NCI-H2196 treated with DMSO at 0.1 percent for 48 hours (cell line): ENCODE measurements around the gene NUDC.

Experiments
- DNase-seq: peaks from one replicate; lab custom pipeline; 2025; ENCODE audit not compliant: unreplicated experiment; lab: John Stamatoyannopoulos, UW

Gene NUDC

DNA sequence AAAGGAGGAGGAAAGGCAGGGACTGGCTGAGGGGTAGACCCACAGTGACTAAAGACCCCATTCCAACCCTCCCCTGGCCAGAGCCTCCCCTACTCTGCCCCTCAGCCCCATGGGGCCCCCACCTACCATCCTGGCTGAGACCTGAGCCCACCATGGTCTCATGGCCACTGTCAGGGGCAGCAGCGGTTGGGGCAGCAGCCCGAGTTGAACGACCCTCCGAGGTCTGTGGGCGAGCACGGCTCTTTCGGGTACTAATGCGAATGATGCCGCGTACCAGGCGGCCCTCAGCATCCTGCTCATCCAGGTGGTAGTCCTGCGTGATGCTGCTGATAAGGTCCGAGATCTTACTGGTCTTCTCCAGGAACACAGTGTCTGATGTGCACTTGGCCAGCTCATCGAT lies 29.7 kb downstream of the NUDC start:
- DNase-seq = no peak

DNA sequence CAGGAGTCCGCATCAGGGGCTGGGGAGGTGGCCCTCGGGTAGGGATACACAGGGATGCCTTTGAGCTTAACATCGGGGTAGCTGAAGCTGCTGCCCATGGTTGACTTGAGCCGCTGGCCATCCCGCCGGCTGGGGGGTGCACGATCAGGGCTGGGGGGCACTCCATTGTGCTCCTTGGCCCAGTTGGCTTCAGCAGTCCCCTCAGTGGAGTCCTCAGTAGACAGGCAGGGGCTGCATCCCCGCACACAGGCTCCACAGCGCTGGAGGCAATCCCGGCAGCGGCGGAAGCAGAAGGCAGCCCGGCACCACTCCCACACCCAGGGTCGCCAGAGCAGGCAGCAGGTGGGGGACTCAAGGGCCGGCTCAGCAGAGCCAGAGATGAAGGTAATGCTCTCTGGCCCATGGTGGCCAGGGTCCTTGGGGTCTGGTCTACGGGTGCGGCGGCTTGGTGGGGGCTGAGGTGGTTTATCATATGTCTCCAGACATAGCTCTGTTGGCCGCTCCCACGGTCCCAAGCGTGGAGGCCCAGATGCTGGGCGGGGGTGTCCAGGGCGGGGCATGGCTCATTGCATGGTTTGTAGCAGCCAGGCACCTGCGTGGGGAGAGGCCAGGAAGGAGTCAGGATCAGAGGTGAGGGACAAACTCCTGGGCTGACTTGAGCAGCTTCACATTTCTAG lies 30.4 kb downstream of the NUDC start:
- DNase-seq = no peak

- DNase-seq = no peak
Measured at GRCh38 chr1:26953374-26953773, 31.8 kb downstream of the NUDC start.

- DNase-seq = no peak
Measured at GRCh38 chr1:26956321-26956720, 34.8 kb downstream of the NUDC start.

- no peak for DNase-seq
Measured at GRCh38 chr1:26957306-26957705, 35.8 kb downstream of the NUDC start.

DNA sequence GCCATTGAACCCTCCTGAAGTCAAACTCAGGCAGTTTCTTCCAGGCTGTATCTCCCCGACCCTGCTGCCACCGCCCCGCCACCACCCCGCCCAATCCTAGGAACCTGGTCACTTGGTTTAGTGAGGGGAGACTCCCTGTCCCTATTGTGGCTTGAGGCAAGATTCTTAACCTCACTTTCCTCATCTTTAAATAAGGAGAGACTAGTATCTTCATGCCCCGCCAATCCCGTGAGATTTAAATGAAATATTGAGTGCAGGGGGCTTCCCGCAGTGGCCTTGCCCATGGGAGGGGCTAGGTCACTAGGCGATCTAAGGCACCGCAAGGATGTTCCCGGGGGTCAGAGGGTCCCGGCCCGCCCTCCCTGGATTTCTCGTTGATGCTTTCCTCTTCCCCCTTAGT lies 37.7 kb downstream of the NUDC start:
- DNase-seq = no peak

DNA sequence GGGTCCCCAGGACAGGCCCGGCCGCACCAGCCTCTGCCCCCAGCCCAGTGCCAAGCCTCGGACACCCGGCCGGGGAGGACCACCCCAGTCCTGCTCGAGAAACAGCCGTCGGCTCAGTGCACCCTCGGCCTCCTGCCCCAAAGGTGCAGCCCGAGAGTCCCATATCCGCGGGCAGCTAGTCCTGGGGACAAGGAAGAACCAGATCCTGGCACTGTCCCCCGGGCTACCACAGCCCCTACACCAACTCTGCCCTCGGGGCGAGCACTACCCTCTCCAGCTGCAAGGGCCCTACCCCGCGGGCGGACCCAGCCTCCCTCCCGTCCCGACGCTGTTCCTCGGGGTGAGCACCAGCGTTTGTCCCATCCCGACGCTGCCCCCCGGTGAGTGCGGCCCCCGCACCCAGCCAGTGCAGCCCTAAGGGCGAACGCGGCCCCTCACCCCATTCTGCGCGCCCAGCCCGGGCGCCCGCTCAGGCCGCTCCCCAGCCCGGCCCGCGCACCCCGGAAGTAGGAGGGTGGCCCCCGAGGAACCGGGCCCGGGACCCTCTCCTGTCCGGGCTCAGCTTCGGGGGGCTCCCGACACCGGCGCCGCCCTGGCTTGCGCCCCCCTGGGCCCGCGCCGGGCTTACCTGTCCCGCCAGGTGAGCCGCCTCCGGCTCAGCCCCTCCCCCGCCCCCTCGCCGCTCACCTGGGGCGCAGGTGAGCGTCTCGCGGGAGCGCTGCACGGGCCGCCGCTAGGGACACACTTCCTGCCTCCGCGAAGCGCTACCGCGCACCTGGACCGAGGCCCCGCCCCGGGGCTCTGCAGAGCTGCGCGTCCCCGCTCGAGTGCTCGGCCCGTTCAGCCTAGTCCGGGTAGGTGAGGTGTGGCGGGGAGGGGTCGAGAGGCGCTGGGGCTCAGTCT lies 38.4 kb downstream of the NUDC start, which contains the start of gene KDF1:
Gene KDF1, minus strand, starts transcription at position 747 of the 903 bp plus-strand sequence. CDS start 8,088 bp downstream, outside the sequence.
- peak; percentile 66 for DNase-seq

DNA sequence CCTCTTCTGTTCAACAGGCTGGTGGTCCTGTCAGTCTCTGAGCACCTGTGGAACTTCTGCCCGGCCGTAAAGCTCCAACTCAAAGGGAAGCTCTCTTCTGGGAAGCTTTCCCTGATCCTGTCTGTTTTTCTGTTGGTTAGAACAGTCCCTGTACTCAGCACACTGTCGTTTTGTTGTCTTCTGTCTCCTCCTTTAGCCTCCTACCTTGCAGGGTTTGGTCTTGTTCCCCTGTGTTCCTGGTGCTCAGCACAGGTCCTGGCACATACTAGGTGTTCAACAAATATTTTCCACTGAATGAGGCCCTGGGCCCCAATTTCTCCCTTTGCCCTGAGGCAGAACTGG lies 39.1 kb downstream of the NUDC start:
- DNase-seq = no peak

- no peak for DNase-seq
Measured at GRCh38 chr1:26961826-26962225, 40.3 kb downstream of the NUDC start.

- DNase-seq = no peak
Measured at GRCh38 chr1:26965213-26965612, 43.7 kb downstream of the NUDC start.

DNA sequence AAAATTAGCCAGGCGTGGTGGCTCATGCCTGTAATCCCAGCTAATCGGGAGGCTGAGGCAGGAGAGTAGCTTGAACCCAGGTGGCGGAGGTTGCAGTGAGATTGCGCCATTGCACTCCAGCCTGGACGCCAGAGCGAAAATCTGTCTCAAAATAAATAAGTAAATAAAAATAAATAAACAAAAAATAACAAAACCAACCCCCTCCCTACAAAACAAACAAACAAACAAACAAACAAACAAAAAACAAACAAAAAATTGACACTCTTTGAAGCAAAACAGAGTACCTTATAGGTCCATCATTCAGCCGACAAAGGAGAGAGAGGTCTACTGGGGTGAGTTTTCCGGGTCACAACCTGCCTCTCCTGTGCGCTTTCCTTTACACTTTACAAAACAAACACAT lies 44.1 kb downstream of the NUDC start:
- no peak for DNase-seq

- no peak for DNase-seq
Measured at GRCh38 chr1:26970810-26971209, 49.3 kb downstream of the NUDC start.

DNA sequence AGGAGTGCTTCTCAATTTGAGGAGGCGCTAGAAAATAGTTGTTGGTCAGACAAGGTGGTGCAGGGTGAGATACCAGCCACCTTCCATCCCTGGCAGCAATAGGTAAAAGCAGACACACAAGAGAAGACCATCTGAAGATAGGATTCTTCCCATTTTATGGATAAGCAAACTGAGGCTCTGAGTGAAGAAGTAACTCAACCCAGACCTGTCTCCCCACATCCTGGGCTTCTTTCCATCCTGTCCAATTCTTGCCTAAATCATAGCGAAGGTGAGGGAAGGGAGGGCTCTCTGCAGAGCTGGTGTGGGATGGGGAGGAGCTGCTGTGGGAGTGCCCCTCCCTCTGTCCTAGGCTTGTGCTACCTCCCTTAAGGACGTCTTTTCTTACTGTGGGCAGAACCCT lies 50.0 kb downstream of the NUDC start:
- DNase-seq = no peak

GRCh38 chr1:26972390-26972789 lies 50.8 kb downstream of the NUDC start:
- DNase-seq = no peak

GRCh38 chr1:26972821-26973220 lies 51.3 kb downstream of the NUDC start:
- no peak for DNase-seq

DNA sequence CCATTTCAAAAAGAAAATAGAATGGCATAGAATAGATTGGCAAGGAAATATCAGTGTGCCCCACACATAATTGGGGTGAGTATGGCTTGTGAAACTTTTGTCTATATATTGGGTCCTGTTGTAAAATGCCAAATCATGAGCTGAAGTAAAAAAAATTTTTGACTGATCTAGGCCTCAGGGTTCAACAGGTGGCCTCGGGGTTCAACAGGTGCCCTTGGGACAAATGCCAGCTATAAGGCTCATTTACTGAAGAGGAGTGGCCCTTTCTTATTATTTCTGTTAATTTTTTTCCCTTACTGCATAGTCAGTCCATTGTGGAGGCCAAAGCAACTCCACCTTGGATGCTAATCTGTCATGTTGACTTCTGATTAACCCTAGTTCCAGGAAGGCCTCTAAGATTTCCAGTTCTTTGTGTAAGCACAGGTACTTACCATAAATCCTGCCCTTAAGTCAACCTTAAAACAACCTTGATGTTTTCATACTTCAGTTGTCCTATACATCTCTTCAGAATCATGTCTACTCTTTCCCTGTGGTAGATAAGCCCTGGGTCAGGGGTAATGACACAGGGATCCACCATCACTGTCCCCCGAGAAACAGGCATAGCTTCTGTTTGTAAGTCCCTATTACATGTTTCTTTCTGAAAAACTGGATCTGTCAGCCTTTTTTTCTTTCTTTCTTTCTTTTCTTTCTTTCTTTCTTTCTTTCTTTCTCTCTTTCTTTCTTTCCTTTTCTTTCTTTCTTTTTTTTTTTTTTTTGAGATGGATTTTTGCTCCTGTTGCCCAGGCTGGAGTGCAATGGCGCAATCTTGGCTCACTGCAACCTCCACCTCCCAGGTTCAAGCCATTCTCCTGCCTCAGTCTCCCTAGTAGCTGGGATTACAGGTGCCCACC lies 55.3 kb downstream of the NUDC start:
- no peak for DNase-seq

- DNase-seq = no peak
Measured at GRCh38 chr1:26978901-26979300, 57.4 kb downstream of the NUDC start.

- DNase-seq = no peak
Measured at GRCh38 chr1:26981146-26981846, 59.8 kb downstream of the NUDC start.

DNA sequence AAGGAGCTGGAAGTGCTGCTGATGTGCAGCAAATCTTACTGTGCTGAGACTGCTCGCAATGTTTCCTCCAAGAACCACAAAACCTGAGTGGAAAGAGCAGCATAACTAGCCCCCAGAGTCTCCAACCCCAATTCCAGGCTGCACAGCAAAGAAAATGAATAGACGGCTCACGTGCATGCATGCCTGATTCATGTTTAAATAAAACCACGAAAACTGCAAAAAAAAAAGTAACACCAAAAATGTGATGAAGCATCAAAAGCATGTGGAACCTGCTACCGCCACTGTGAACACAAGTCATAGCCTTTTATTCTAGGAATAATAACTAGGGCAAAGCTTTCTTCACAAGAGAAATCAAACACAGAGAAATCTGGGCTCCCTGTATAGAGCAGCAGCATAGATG lies 62.3 kb downstream of the NUDC start:
- no peak for DNase-seq

GRCh38 chr1:26984291-26984690 lies 62.7 kb downstream of the NUDC start:
- DNase-seq = no peak

DNA sequence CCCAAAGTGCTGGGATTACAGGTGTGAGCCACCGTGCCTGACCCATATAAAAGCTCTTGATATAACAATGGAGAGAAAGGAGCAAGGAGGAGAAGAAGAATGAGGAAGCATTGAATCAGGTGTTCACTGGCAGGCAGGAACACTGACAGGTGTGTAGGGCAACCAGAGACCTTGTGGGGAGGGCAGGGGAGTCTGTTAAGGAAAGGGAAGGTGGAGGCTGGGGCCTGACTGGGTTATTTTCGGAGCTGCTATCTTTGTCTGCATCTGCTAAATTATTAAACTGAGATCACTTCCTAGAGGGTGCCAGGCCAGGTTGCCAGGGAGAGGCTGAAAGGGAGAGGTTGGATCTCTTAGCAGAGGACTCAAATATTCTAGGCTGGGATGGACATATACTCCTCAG lies 65.1 kb downstream of the NUDC start:
- peak; percentile 65 for DNase-seq
